Glomerular visceral epithelial cell (primary cell): ENCODE data around the gene C19orf12.
"Not testable (repeated sequence)": the region's sequence is repeated elsewhere in the genome, so short reads cannot be mapped to it uniquely, and the experiment has no call there.

Source experiments
- DNase-seq: peaks from one replicate; pipeline ENCODE4 v3.0.0-alpha.2; 2016; ENCODE audit errors: extremely low spot score

Gene C19orf12

DNA sequence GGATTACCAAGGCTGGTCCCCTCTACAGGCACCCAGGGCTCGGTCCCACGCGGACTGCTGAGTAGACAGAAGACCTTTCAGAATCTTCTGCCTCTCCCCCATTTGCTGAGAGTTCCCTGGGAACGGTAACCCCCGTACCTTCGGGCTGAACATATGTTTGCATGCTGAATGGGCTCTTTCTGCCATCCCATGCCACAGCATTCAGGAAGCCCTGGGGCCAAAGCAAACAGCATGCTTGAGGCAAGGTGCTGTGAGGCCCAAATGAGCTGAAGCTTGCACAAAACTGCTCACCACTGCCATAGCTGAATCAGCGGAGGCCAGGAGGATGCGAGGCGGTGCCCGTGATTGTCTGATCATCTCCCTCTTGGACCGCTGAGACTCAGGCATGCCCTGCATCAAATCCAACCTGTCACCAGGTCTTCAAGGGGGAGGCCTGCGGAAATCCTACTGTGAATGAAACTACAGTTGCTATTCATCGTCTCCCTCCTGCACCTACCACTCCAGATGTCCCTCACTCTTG, 16.3 kb upstream of the C19orf12 start:
- DNase-seq = no peak

DNA sequence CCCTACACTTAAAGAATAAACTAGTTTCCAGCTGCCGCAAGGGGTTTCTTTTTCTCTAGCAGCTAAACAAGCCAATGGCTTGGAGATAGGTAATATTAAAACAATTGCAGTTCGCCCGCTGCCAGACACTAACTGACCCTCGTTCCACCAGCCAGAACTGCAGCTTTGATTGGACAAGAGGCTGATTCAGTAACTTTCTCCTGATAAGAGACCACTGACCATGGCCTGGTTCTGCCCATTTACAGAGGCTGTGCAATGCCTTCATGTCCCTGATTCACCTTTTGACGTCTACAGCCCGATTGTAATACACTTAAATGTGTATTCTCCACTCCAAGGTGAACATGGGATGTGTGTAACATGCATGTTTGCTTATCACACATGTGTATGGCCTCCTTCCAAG, 12.8 kb upstream of the C19orf12 start:
- no peak for DNase-seq

DNA sequence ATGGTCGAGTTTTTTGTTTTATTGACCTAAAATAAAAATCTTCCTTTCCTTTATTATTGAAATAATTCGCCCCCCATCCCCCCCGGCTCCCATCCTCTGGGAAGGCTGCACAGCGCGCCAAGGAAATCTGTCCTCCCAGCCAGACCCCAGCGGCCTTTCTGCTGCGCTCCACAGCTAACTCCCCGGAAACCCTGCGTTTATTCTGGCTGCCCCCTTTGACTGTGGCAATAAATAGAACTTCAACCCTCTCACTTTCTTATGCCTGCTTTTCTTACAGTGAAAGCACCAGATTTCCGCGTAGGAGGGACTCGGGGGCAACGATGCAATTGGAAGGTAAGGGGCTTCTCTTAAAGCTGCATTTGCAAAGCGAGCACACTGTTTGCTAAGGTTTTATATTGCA, 9.7 kb upstream of the C19orf12 start:
- no peak for DNase-seq

DNA sequence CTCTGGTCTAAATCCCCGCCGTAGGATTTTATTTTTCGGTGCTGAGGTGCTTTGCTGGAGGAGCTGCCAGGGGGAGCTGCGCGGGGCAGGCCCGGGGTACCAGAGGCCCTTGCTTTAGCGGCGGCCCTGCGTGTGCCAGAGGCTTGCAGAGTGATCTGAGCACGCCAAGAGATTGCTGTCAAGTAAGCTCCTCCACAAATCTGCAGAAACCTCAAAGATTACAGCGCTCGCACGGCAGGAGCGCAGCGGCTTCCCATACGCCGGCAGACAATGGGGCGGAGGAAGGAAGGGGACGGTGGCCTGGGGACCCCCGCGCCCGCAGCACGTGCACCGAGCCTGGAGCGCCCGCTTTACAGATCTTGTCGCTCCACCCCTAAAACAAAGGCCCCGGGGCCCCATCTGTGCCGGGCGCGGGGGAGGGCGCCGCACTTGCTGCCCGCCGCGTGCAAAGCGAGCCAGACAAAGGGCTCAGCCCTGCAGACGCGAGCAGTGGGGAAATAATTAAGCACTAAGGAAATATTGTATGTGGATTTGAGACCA, 9.1 kb upstream of the C19orf12 start:
- DNase-seq = no peak

DNA sequence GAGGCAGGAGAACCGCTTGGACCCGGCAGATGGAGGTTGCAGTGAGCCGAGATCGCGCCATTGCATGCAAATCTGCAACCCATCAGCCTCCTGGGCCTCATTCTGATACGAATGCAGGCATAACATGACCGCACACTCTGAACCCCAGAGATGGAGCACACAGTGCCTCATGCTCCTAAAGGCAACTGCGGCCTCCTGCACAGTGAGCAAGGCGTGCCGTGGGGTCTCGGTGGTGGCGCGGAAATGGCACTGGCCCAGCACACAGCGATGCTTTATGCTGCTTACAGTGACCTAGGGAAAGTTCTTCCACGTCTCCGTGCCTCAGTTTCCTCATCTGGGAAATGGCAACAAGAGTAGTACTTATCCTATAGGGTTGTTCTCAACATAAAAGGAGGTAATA, 2.0 kb upstream of the C19orf12 start:
- no peak for DNase-seq

DNA sequence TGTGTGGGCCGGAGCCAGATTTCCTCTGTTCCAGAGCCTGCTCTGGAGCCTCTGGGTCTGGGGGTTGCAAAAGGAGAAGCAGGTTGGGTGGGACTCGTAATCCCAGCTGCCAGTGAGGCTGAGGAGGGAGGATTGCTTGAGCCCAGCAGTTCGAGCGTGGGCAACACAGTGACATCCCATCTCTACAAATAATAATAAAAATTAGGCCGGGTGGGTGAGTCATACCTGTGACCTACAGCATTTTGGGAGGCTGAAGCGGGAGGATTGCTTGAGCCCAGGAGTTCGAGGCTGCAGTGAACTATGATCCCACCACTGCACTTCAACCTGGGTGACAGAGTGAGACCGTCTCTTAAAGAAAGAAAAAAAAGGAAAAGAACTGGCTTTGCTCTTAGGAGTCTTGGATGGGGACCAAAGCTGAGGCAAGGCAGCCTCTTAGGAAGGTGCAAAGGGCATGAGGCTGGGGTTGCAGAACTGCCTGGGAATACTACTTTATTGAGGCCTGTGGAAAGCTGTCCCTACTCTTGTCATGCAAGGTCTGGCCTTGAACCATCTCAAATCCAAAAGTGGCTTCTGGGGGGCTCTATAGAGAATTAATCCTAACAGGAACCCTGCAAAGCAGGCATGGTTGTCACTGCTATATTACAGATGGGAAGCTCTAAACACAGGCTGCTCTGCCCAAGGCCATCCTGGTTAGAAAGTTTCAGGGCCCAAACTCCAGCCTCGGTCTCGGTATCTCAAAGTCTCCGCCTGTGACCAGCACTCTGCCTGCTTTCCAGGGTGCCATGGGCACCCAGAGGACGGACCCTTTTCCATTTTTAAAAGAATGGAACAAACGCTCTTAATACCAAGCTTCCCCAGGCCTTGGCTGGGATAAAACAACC, 880 bp upstream of the C19orf12 start:
- DNase-seq = no peak

DNA sequence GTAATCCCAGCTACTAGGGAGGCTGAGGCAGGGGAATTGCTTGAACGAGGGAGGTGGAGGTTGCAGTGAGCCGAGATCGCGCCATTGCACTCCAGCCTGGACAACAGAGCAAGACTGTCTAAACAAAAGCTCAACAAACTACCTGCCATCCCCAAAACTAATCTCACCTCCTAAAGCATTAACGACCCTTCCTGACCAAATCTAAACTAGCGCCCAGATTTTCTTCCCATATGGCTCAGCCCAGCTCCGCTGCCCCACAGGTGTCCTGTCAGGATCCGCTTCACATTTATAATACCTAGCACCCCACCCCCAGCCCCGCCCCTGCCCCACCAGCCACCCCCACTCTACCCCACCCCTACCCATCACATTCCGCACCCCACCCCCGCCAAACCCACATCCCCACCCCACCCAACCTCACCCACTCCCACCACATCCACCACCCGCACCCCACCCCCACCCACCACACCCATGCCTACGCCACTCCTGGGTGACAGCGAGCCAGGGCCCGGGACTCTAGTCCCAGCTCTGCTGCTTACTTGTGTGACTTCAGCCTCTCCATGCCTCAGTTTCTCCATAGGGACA, 599 bp downstream of the C19orf12 start:
- DNase-seq = no peak

DNA sequence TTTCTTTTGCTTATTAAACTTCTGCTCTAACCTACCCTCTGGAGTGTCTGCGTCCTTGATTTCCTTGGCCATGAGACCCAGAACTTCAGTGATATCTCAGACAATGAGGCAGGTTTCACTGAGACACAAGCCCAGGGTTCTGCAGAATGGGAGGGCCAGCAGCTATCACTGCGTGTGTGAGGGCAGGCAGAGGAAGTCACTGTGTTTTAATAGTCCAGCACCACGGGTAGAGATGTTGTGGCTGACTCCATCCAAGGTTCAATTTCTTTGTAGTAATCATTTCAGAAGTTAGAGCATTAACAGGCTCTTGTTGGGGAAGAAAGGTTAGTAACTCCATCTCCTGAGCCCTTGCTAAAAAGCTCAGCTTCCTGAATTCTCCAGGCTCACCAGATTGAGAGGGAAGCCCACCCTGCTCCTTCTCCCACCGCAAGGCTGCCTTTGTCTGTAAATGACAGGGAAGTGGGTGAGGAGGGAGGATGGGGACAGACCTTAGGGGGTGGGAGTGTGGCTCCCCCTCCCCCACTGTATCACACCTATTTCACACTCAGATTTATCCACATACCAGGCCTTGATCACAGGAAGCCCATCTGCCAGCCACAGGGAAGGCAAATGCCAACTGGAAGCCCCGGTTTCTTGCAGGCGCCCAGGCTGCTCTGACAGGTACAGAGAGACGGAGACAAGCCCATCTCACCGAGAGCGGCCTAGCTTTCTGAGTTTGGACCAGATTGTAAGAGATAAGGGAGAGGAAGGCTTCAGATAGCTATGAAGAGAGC, 2.1 kb downstream of the C19orf12 start:
- DNase-seq = no peak

DNA sequence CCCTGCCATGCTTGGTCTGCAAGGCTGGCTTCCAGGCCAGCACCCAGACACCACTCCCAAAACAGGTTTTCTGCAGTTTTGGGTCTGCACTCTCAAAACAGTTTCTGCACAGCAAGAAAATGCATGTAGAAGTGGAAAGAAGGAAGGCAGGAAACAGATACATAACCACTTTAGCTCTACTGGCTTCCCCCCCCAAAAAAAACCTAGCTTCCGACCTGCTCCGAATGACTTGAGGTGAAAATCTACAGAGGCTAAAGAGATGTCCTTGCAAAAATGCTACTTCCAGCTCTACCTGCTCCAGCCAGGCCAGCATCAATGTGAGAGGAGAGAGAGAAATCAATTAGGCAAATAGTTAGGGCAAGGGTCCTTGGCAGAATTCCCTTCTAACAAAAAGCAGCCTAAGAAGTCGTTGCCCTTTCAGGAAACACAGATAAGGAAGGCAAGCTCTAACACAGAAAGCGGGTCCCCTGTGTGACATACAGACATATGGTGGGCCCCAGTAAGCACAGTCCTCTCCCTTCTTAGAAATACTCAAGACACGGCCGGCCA, 3.4 kb downstream of the C19orf12 start:
- no peak for DNase-seq

DNA sequence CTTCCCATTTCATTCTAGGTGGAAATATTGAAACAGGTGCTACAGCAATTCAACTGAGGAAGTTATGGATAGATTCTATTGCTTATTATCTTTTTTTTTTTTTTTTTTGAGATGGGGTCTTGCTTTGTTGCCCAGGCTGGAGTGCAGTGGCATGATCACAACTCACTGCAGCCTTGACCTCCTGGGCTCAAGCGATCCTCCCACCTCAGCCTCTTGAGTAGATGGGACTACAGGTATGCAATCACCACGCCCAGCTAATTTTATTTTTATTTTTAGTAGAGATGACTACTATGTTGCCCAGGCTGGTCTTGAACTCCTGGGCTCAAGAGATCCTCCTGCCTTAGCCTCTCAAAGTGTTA, 5.6 kb downstream of the C19orf12 start:
- not testable (repeated sequence) for DNase-seq

DNA sequence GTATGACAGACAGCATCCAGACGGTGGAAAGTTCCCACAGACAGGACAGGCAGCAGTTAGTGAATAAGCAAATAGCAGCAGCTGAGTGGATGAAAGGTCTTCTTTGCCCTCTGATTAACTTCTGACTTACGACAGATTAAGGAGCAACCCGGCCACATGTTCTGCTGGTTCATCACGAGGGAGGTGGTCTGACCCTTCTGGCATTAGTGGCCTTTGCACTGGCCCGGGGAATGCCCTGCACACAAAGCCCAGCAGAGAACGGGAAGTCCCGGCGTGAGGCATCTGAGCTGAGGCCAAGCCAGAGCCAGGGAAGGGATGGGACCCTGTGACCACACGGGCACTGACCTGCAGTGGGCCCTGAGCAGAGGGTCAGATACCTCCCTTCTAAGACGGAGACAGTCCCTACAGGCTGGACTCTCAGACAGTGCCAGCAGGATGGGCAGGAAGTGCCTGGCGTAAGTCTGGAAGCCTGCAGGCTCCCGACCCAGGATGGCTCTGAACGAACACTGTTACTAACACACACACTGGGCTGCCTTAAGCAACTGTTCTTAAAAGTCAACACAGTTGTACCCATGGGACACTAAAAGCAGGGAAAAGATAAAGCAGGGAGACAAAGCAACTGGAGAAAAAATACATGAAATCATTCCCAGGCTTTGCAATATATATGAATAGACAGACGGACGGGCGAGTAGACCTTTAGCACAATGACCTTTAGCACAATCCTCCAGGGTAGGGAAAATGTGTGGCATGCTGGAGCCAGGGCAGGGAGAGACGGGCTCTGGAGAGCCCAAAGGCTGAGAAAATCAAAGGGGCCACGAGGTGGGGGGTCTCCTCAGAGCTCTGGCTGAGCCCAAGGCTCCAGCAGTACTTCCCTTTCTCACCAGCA, 6.3 kb downstream of the C19orf12 start:
- no peak for DNase-seq

DNA sequence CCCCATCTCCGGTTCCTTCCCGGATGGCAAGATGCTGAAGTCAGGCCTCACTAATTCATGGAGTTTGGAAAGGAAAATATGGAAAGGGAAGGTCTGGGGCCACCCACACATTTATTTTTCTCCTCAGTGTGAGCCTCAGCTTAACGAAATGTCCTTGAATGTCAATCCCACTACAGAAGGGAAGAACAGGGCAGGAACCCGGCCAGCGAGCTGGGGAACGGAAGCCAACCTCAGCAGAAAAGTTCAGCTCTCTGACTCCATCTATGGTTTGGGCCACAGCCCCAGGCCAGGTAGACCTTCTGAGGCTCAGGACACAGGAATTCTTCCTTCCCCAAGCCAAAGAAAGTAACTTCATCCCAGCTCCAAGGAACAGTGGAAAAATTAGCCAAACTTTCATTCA, 8.4 kb downstream of the C19orf12 start:
- DNase-seq = no peak

DNA sequence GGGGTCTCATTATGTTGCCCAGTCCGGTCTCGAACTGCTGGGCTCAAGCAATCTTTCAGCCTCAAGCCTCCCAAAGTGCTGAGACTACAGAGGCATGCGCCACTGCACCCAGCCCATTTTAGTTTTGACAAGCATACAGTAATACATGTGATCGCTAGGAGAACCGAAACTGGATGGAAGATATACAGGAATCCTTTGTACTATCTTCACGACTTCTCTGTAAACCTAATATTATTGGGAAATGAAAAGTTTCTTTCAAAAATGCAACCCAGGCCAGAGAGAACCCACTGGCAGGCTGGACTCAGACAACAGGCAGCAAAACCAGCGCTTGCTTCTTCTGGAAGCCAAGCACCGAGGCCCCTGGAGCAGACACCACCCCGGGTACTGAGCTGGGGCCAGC, 9.4 kb downstream of the C19orf12 start:
- DNase-seq = no peak

DNA sequence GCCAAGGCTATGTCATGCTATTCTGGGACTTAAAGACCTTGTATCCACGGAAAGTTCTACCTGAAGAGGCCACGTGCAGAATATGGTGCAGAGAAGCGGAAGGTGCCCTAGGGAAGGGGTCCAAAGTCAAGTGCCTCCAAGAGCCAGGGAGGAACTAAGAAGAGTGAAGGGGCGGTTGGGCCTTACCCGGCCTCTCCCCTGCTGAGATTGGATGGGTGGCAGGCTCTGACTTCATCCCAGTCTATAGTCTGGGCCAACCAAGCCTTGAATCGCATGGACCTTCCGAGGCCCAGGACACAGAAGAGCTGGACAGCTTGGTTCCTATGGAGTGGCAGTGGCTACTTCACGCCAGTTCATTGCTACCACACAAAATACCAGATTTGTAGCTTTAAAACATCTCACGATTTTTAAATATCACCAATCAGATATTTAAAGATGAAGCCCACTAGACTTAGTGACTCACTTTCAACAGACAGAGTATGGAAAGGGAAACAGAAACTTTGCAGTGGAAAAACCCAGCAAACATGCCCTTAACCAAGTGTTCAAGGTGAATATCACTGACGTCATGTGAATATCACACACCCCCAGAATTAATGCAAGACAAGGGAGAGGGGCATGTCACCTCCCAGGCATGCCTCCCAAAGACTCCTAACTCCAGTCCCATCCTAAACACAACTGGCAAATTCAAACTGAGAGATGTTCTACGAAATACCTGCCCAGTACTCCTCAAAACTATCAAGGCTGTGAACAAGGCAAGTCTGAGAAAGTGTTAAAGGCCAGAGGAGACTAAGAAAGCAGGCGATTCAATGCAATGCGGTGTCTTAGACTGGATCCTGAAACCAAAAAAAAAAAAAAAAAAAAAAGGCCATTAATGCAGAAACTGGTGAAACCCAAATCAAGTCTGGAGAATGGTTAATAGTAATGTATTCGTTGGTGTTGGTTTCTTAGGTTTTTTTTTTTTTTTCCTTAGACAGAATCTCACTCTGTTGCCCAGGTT, 10.2 kb downstream of the C19orf12 start:
- DNase-seq = no peak

DNA sequence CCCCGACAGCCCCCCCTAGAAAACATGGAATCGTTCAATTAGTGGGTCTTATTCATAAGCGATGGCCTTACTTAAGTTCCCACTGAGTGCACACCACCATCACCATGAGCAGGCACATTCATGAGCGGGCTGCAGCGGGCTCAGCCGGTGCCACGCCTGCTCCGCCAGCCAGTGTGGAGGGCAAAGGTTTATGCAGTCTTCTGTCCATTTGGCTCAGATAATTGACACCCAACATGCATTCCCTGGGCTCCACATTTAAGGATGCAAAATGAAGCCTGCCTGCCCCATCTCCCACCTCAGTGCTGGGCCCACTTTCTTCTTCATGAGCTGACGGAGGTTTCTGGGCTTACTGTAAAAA, 12.1 kb downstream of the C19orf12 start:
- DNase-seq = no peak

DNA sequence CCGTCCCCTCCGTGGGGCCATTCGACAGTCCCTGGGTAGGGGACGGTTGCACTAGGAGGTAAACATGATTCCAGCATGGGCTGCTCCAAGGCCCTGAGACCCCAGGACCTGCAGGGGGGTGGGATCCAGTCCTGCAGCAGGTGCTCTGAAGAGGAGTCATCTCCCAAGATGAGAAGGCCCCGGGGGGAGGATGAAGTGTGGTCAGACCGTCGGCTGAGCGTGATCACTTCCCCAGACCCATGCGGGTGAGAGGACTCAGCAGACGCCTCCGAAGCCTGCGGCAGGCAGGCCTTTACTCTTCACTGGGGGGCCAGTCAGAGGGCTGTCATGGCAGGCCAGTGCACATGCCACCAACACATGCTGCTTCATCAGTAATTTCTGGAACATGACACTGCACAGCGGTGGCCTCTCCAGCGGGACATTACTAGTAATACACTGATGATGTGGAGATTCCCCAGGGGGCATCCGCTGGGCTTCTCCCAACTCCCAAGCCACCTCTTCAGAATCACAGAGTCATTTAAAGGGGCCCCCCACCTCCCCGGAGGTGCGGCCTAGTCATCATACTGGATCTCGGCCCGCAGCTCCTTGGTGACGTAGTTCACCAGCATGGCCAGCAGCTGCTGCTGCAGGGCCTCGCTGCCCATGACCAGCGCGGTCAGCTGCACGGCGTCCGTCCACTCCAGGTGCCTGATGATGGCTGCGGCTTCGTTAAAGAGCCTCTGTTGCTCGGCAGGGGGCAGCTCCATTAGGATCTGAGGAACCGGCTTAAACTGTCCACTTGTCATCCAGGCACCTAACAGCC, 12.7 kb downstream of the C19orf12 start:
- no peak for DNase-seq

DNA sequence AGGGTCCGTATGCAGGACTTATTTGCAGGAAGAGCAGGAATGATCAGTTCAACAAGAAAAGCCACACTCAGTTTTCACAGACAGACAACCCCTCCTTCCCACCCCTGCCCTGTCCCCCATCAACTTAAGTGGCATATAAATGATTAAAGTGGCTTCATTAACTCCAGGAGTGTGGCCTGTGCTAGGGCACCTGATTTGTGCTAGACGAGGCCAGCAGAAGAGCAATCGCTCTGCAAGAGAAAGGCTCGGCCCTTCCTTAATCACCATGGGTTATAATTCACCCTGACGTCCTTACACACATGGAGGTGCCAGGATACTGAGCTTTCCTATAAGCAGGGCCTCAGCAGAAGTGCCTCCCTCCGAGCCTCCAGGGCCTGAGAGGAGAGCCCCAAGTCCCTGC, 14.6 kb downstream of the C19orf12 start:
- DNase-seq = no peak

DNA sequence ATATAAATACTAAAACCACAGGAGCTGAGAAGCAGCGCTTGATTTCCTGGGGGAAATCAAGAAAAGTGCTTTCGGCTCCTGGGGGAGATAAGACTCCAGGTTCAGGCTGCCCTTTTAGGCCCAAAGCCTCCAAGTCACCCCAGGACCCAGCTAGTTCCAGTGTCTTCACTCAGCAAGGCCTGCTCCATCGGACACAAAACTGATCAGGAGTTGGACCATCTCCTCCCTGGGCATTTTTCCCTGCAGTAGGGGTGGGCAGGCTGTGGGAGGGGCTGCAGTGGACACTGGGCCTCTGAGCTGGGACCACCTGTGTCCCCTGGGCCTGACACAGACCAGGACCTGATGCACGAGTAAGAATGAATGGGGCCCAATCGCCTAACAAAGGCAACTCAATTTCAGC, 15.2 kb downstream of the C19orf12 start:
- no peak for DNase-seq
